Tibial artery (tissue), 4 donors: ENCODE data around the gene TEAD2.

Experiments used
- DNase-seq, 2 donors: peaks; one replicate each; pipeline ENCODE4 v3.0.0-alpha.2; 2019
- H3K27ac ChIP-seq, 2 donors: fragments of 200-600 bp; sonication (generic) in 1 of 2; 1 replicate in 1 of 2; 2 replicates in 1 of 2; pipeline ENCODE4 v1.5.1; 2018 to 2019; ENCODE audit warnings: mild to moderate bottlenecking in 1 of 2
- H3K27me3 ChIP-seq, 2 donors: fragments of 200-600 bp; sonication (generic) in 1 of 2; one replicate each; pipeline versions ENCODE4 v1.5.1 to v1.6.0; 2016 to 2019
- H3K36me3 ChIP-seq, 3 donors: fragments of 200-600 bp; sonication (generic) in 2 of 3; one replicate each; pipeline ENCODE4 v1.5.1; 2016 to 2019; ENCODE audit warnings: mild to moderate bottlenecking in 2 of 3
- H3K4me1 ChIP-seq, 4 donors: fragments of 200-600 bp; sonication (generic) in 2 of 4; 1 replicate in 3 of 4; 2 replicates in 1 of 4; pipeline ENCODE4 v1.5.1; 2016 to 2019
- H3K4me3 ChIP-seq, 2 donors: fragments of 200-600 bp; sonication (generic) in 1 of 2; 1 replicate in 1 of 2; 2 replicates in 1 of 2; pipeline ENCODE4 v1.5.1; 2018 to 2019; ENCODE audit warnings: mild to moderate bottlenecking in 2 of 2
- H3K9me3 ChIP-seq, 3 donors: fragments of 200-600 bp; sonication (generic) in 1 of 3; one replicate each; pipeline ENCODE4 v1.5.1; 2016 to 2019
- CTCF ChIP-seq, 2 experiments: fragments of 200-600 bp in 1 of 2; fragments of 450-650 bp in 1 of 2; IDR thresholded peaks; one replicate each; pipeline ENCODE4 v1.5.1; 2017 to 2019; ENCODE audit warnings: antibody characterized with exemption in 2 of 2, mild to moderate bottlenecking in 1 of 2, moderate library complexity in 1 of 2
- intact Hi-C: fragments of 100-400 bp; cut with DNase I; formaldehyde crosslinking; loops from one replicate; pipeline ENCODE4 v1.15.0; 2023; ENCODE audit warnings: low total_unique reads

The TEAD2 gene

GRCh38 chr19:49396738-49397505 lies 34.7 kb upstream of the TEAD2 start:
- Histone ChIP-seq H3K4me3 (no peak overlapping the region), H3K36me3 (no peaks in the 10 kb centered on the region), H3K9me3 (no peaks in the 10 kb centered on the region), H3K27me3 (peaks cover 0 to 45% of the 10 kb centered on the region in 2 donors), H3K4me1 (no peaks in the 10 kb centered on the region), H3K27ac (no peak overlapping the region)
- intact Hi-C loops = loop anchor here (5.0 kb wide), 1 partner anchor 35 kb away; no protein-coding TSS in a partner anchor
- no peak for DNase-seq
- no peak for TF ChIP-seq CTCF (IDR thresholded peaks at IDR 0.05)

- Histone ChIP-seq H3K4me1 (no peaks in the 10 kb centered on the region), H3K27me3 (peaks cover 0 to 45% of the 10 kb centered on the region in 2 donors), H3K4me3 (no peak overlapping the region), H3K27ac (no peak overlapping the region), H3K9me3 (no peaks in the 10 kb centered on the region), H3K36me3 (no peaks in the 10 kb centered on the region)
- no peak for TF ChIP-seq CTCF (IDR thresholded peaks at IDR 0.05)
- intact Hi-C loops = loop anchor here (5.0 kb wide), 1 partner anchor 37 kb away; no protein-coding TSS in a partner anchor
- no peak for DNase-seq
Observed at GRCh38 chr19:49395581-49396407, 33.6 kb upstream of the TEAD2 start.

GRCh38 chr19:49393881-49394280 lies 31.7 kb upstream of the TEAD2 start:
- H3K27me3 ChIP-seq = peaks cover 0 to 61% of the 10 kb centered on the region in 2 donors

GRCh38 chr19:49391581-49392399 lies 29.6 kb upstream of the TEAD2 start:
- no peak overlapping the region for H3K4me3 ChIP-seq
- DNase-seq = peak; percentile 68 to 81
- peaks cover 0 to 62% of the 10 kb centered on the region in 2 donors for H3K27me3 ChIP-seq
- H3K4me1 ChIP-seq = no peaks in the 10 kb centered on the region
- H3K36me3 ChIP-seq = no peaks in the 10 kb centered on the region
- TF ChIP-seq CTCF (IDR thresholded peaks at IDR 0.05) = peak; percentile 73
- H3K9me3 ChIP-seq = no peaks in the 10 kb centered on the region
- intact Hi-C loops = loop anchor here (2.0 kb wide), 1 partner anchor 51 kb away; no protein-coding TSS in a partner anchor
- H3K27ac ChIP-seq = no peak overlapping the region

More at GRCh38 chr19:49393881-49394280, 31.7 kb upstream of the TEAD2 start:
- TF ChIP-seq CTCF (IDR thresholded peaks at IDR 0.05) = no peak
- Histone ChIP-seq H3K4me3 (no peak overlapping the region), H3K36me3 (no peaks in the 10 kb centered on the region), H3K9me3 (no peaks in the 10 kb centered on the region), H3K27ac (no peak overlapping the region), H3K4me1 (no peaks in the 10 kb centered on the region)
- intact Hi-C loops = loop anchor here (2.0 kb wide), 1 partner anchor 49 kb away; no protein-coding TSS in a partner anchor
- no peak for DNase-seq

GRCh38 chr19:49390929-49391359 lies 28.7 kb upstream of the TEAD2 start:
- DNase-seq = no peak
- no peaks in the 10 kb centered on the region for H3K4me1 ChIP-seq
- intact Hi-C loops = no loop called here
- no peaks in the 10 kb centered on the region for H3K36me3 ChIP-seq
- H3K27me3 ChIP-seq = peaks cover 0 to 58% of the 10 kb centered on the region in 2 donors
- H3K4me3 ChIP-seq = no peak overlapping the region
- TF ChIP-seq CTCF (IDR thresholded peaks at IDR 0.05) = no peak
- no peaks in the 10 kb centered on the region for H3K9me3 ChIP-seq
- no peak overlapping the region for H3K27ac ChIP-seq
